HCT116 (cell line): ENCODE results near the gene SZT2. TPM values are rescaled to one million over a fixed set of nuclear protein-coding genes. Genes with fewer than 3 reads are reported as not detected.

ENCODE experiments used
- ATAC-seq: fragments of 200-7000 bp; cut with Tn5 transposase; 2 replicates; pipeline ENCODE4 v1.9.1; 2020; ENCODE audit warnings: mild to moderate bottlenecking, moderate library complexity
- BruUV-seq: library from RNA; stranded (reverse); fragments of 400-500 nt; replicated peaks from 2 replicates; lab custom pipeline; 2021; lab: Mats Ljungman, UMichigan
- CTCF ChIA-PET: fragments of 300-600 bp; sonication (Branson Sonifier 250); formaldehyde crosslinking; loops from one replicate; lab custom pipeline; 2021; ENCODE audit warnings: antibody characterized with exemption; lab: Charles Lee
- POLR2A ChIA-PET: fragments of 300-600, 350-600 bp; sonication (Branson Sonifier 250); formaldehyde crosslinking; loops from one replicate; lab custom pipeline; 2021; ENCODE audit warnings: antibody characterized with exemption; lab: Charles Lee
- RAD21 ChIA-PET, 2 experiments: fragments of 300-600 bp; sonication (Branson Sonifier 250); formaldehyde crosslinking; loops; one replicate each; lab custom pipeline; 2023; ENCODE audit warnings: low total read pairs in 2 of 2; ENCODE audit not compliant: uncharacterized antibody in 2 of 2, unreplicated experiment in 2 of 2, low non-redundant PET in 1 of 2; lab: Charles Lee
- DNase-seq: peaks from one replicate; pipeline ENCODE4 v3.0.0-alpha.2; 2010; ENCODE audit warnings: low read depth, low spot score
- H2AFZ ChIP-seq: fragments of 200-600 bp; shearing (Covaris generic), sonication (generic); 2 replicates; pipeline ENCODE4 v1.6.1; 2017; ENCODE audit warnings: low read depth, mixed run types, mixed read lengths, antibody characterized with exemption, low read length; ENCODE audit not compliant: poor library complexity, severe bottlenecking
- H3K27ac ChIP-seq: 2 replicates; pipeline ENCODE4 v1.5.1; 2012; ENCODE audit warnings: low read depth, low read length
- H3K27me3 ChIP-seq: fragments of 200-600 bp; sonication (generic); 2 replicates; pipeline ENCODE4 v1.6.1; 2016; ENCODE audit warnings: mixed run types, low read length, mixed read lengths; ENCODE audit not compliant: insufficient read depth
- H3K36me3 ChIP-seq, 2 experiments: fragments of 200-500 bp in 1 of 2; fragments of 200-600 bp in 1 of 2; sonication (Bioruptor generic) in 1 of 2; sonication (generic) in 1 of 2; 2 replicates each; pipeline versions ENCODE4 v1.5.1 to v1.6.1; 2014 to 2016; ENCODE audit warnings: low read length in 2 of 2, inconsistent platforms in 1 of 2, mixed read lengths in 1 of 2, mixed run types in 1 of 2; ENCODE audit not compliant: insufficient read depth in 2 of 2, control insufficient read depth in 1 of 2
- H3K4me1 ChIP-seq, 2 experiments: fragments of 200-600 bp in 1 of 2; sonication (generic) in 1 of 2; 2 replicates each; pipeline versions ENCODE4 v1.5.1 to v1.6.1; 2012 to 2017; ENCODE audit warnings: low read length in 2 of 2, inconsistent platforms in 1 of 2, mild to moderate bottlenecking in 1 of 2, mixed read lengths in 1 of 2, mixed run types in 1 of 2, moderate library complexity in 1 of 2; ENCODE audit not compliant: insufficient read depth in 2 of 2, control insufficient read depth in 1 of 2
- H3K4me2 ChIP-seq: fragments of 200-600 bp; sonication (generic); 2 replicates; pipeline ENCODE4 v1.6.1; 2017; ENCODE audit warnings: mixed run types, low read length, mixed read lengths
- H3K4me3 ChIP-seq, 2 experiments: fragments of 200-600 bp in 1 of 2; sonication (generic) in 1 of 2; replicated peaks in 1 of 2; 2 replicates each; pipeline ENCODE4 v1.5.1; 2011 to 2016; ENCODE audit warnings: low read length in 2 of 2, control low read depth in 1 of 2, low read depth in 1 of 2, mild to moderate bottlenecking in 1 of 2, mixed read lengths in 1 of 2, mixed run types in 1 of 2
- H3K79me2 ChIP-seq: fragments of 200-600 bp; sonication (generic); 2 replicates; pipeline ENCODE4 v1.6.1; 2017; ENCODE audit warnings: mild to moderate bottlenecking, mixed run types, low read length, moderate library complexity, mixed read lengths; ENCODE audit not compliant: insufficient read depth
- H3K9ac ChIP-seq: fragments of 200-600 bp; sonication (generic); 2 replicates; pipeline ENCODE4 v1.6.1; 2016; ENCODE audit warnings: low read length, mixed read lengths
- H3K9me2 ChIP-seq: fragments of 200-600 bp; sonication (generic), shearing (Covaris generic); 2 replicates; pipeline ENCODE4 v1.6.1; 2017; ENCODE audit warnings: mixed run types, mild to moderate bottlenecking, moderate library complexity; ENCODE audit not compliant: insufficient read depth
- H3K9me3 ChIP-seq, 2 experiments: fragments of 200-500 bp in 1 of 2; fragments of 200-600 bp in 1 of 2; sonication (Bioruptor generic) in 1 of 2; sonication (generic) in 1 of 2; 2 replicates each; pipeline ENCODE4 v1.6.1; 2014 to 2017; ENCODE audit warnings: low read length in 2 of 2, mixed read lengths in 2 of 2, inconsistent platforms in 1 of 2, low read depth in 1 of 2, mild to moderate bottlenecking in 1 of 2, mixed run types in 1 of 2, moderate library complexity in 1 of 2; ENCODE audit not compliant: control insufficient read depth in 1 of 2, insufficient read depth in 1 of 2
- H4K20me1 ChIP-seq: fragments of 200-600 bp; sonication (generic), shearing (Covaris generic); 2 replicates; pipeline ENCODE4 v1.6.1; 2017; ENCODE audit warnings: mixed run types, mild to moderate bottlenecking, moderate library complexity; ENCODE audit not compliant: insufficient read depth
- EZH2 ChIP-seq: fragments of 200-600 bp; sonication (generic); IDR thresholded peaks from 2 replicates; pipeline ENCODE4 v1.6.1; 2017; ENCODE audit warnings: antibody characterized with exemption, mixed run types
- EZH2phosphoT487 ChIP-seq: fragments of 200-600 bp; IDR thresholded peaks from 2 replicates; pipeline ENCODE4 v1.6.1; 2018; ENCODE audit warnings: antibody characterized with exemption, borderline replicate concordance
- FOSL1 ChIP-seq: IDR thresholded peaks from 2 replicates; pipeline ENCODE4 v1.6.1; 2012; ENCODE audit warnings: low read depth
- POLR2A ChIP-seq: IDR thresholded peaks from 2 replicates; pipeline ENCODE4 v1.7.0; 2011; ENCODE audit warnings: borderline replicate concordance; ENCODE audit not compliant: insufficient read depth, insufficient read length; ENCODE audit errors: extremely low read depth
- POLR2AphosphoS5 ChIP-seq: IDR thresholded peaks from 2 replicates; pipeline ENCODE4 v1.6.1; 2011; ENCODE audit warnings: mild to moderate bottlenecking, low read depth, low read length, moderate library complexity
- RAD21 ChIP-seq: IDR thresholded peaks from 2 replicates; pipeline ENCODE4 v1.6.1; 2012; ENCODE audit warnings: low read depth, mild to moderate bottlenecking
- SP1 ChIP-seq: IDR thresholded peaks from 2 replicates; pipeline ENCODE4 v1.6.1; 2012; ENCODE audit warnings: low read depth
- ZNF274 ChIP-seq: fragments of 200-500 bp; sonication (Bioruptor generic); IDR thresholded peaks from 2 replicates; pipeline ENCODE4 v1.6.1; 2014; ENCODE audit warnings: mild to moderate bottlenecking, low read depth, low read length, inconsistent platforms
- intact Hi-C: fragments of 100-400 bp; cut with micrococcal nuclease; formaldehyde crosslinking; loops from 2 replicates; pipeline ENCODE4 v1.10.0; 2022
- total RNA-seq: library from RNA; stranded (reverse); gene quantifications from one replicate; pipeline ENCODE4 v1.2.1, GENCODE V29; 2021; ENCODE audit not compliant: unreplicated experiment
- TF ChIP-seq, protein P1 (sequence below): IDR thresholded peaks from 2 replicates; pipeline ENCODE4 v1.6.1; 2012; ENCODE audit warnings: low read depth

The SZT2 gene
- total RNA-seq, 1 experiment from 2014 or later, result 43.0 TPM

DNA sequence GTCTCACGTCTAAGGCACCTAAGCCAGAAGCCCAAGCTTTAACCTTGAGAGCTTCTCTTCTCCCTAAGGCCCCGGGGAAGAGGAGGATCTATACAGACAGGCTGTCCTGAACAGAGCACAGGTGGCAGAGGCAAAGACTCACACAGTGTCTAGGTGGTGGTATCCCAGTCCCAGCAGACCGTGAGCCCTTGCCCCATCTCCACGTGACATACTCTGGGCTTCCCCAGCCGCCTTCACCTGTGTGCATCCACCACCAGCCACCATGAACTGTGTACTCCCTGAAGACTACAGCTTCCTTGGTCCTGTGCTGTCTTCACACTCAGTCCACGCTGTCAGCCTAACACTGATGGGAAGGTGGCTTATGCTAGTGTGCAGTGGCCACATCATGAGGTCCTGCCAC, 31.7 kb downstream of the SZT2 start:
- ATAC-seq, result no peak

DNA sequence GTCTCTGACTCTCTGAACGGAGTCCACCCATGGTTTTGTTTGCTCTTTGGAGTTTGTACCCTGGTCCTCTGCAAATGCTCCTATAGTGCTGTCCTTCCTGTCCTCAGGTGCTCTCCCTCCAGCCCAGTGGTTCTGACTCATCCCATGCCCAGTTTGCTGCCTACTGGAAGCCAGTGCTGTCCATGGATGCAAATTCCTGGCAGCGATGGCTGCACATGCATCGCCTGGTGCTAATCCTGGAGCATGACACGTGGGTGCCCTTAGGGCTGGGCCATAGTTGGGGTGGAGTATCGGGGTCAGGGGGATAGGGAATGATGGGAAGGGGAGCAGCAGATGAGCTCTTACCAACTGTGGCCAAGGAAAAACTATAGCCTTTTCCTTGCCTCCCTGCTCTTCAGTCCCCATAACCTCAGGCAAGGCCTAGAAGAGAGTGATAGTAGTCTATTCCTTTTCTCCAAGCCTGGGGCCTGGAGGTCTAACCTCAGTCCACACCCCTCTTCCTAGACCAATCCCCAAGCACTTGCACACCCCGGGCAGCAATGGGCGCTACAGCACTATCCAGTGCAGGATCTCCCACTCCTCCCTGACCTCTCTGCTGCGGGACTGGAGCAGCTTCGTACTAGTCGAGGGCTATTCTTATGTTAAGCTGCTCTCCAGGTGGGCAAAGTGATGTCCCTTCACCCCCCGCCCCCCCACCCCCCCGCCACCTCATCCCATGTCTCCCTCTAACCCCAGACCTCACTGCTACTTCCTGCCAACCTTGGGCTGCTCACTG, 32.5 kb downstream of the SZT2 start:
- H3K4me1 ChIP-seq, result peaks cover 8 to 38% of the 10 kb centered on the region in 2 experiments
- no peak overlapping the region for H3K27ac ChIP-seq
- TF ChIP-seq POLR2A, result no peak
- TF ChIP-seq RAD21, result no peak
- no peak for TF ChIP-seq FOSL1
- TF ChIP-seq, protein P1, sequence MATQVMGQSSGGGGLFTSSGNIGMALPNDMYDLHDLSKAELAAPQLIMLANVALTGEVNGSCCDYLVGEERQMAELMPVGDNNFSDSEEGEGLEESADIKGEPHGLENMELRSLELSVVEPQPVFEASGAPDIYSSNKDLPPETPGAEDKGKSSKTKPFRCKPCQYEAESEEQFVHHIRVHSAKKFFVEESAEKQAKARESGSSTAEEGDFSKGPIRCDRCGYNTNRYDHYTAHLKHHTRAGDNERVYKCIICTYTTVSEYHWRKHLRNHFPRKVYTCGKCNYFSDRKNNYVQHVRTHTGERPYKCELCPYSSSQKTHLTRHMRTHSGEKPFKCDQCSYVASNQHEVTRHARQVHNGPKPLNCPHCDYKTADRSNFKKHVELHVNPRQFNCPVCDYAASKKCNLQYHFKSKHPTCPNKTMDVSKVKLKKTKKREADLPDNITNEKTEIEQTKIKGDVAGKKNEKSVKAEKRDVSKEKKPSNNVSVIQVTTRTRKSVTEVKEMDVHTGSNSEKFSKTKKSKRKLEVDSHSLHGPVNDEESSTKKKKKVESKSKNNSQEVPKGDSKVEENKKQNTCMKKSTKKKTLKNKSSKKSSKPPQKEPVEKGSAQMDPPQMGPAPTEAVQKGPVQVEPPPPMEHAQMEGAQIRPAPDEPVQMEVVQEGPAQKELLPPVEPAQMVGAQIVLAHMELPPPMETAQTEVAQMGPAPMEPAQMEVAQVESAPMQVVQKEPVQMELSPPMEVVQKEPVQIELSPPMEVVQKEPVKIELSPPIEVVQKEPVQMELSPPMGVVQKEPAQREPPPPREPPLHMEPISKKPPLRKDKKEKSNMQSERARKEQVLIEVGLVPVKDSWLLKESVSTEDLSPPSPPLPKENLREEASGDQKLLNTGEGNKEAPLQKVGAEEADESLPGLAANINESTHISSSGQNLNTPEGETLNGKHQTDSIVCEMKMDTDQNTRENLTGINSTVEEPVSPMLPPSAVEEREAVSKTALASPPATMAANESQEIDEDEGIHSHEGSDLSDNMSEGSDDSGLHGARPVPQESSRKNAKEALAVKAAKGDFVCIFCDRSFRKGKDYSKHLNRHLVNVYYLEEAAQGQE, result no peak
- no peak for TF ChIP-seq ZNF274
- no peak for TF ChIP-seq SP1
- TF ChIP-seq EZH2phosphoT487, result no peak
- ChIA-PET POLR2A (no interaction called here), CTCF (no interaction called here), RAD21 (no interaction called here)
- peaks cover 16 to 32% of the 10 kb centered on the region in 2 experiments; a peak in 3 of 4 replicates for H3K36me3 ChIP-seq
- H3K4me3 ChIP-seq, result no peak overlapping the region
- H3K9me2 ChIP-seq, result no peaks in the 10 kb centered on the region
- BruUV-seq, result no TSS peak
- no peak overlapping the region for H3K4me2 ChIP-seq
- ATAC-seq (no peak), DNase-seq (no peak)
- H3K79me2 ChIP-seq, result no peaks in the 10 kb centered on the region
- H3K27me3 ChIP-seq, result no peaks in the 10 kb centered on the region
- H3K9ac ChIP-seq, result no peak overlapping the region
- H3K9me3 ChIP-seq, result no peaks in the 10 kb centered on the region
- no peaks in the 10 kb centered on the region for H4K20me1 ChIP-seq
- intact Hi-C loops, result no loop called here
- no peak overlapping the region for H2AFZ ChIP-seq

More for the DNA sequence above, 31.7 kb downstream of the SZT2 start:
- Histone ChIP-seq H3K36me3 (peaks cover 13 to 24% of the 10 kb centered on the region in 2 experiments; a peak in 3 of 4 replicates), H3K4me3 (no peak overlapping the region), H3K9ac (no peak overlapping the region), H3K79me2 (no peaks in the 10 kb centered on the region), H3K9me2 (no peaks in the 10 kb centered on the region), H3K4me1 (peaks cover 8 to 31% of the 10 kb centered on the region in 2 experiments), H3K27ac (no peak overlapping the region), H2AFZ (no peak overlapping the region), H3K27me3 (no peaks in the 10 kb centered on the region), H4K20me1 (no peaks in the 10 kb centered on the region), H3K9me3 (no peaks in the 10 kb centered on the region)
- intact Hi-C loops, result no loop called here
- no TSS peak for BruUV-seq
- CTCF ChIA-PET, result no interaction called here
- TF ChIP-seq POLR2AphosphoS5, result no peak
- TF ChIP-seq ZNF274, result no peak
- TF ChIP-seq EZH2, result no peak
- TF ChIP-seq, all 23 proteins: peak for 0
- DNase-seq, result no peak
- ChIA-PET RAD21 (no interaction called here), POLR2A (no interaction called here)
- no peak overlapping the region for H3K4me2 ChIP-seq
